Activated CD4-positive, alpha-beta T cell treated with anti-CD3 and anti-CD28 coated beads, Interleukin-2, amount 50 U/mL, for 24 hours (primary cell): ENCODE measurements around the gene TRMT1.
A peak's percentile ranks its signal among the peaks of the same experiment; 100 is the strongest.

Experiments used
- DNase-seq, 2 donors: peaks; one replicate each; pipeline ENCODE4 v3.0.0-alpha.2; 2020; ENCODE audit warnings: low read depth in 1 of 2, low spot score in 1 of 2

The TRMT1 gene

DNA sequence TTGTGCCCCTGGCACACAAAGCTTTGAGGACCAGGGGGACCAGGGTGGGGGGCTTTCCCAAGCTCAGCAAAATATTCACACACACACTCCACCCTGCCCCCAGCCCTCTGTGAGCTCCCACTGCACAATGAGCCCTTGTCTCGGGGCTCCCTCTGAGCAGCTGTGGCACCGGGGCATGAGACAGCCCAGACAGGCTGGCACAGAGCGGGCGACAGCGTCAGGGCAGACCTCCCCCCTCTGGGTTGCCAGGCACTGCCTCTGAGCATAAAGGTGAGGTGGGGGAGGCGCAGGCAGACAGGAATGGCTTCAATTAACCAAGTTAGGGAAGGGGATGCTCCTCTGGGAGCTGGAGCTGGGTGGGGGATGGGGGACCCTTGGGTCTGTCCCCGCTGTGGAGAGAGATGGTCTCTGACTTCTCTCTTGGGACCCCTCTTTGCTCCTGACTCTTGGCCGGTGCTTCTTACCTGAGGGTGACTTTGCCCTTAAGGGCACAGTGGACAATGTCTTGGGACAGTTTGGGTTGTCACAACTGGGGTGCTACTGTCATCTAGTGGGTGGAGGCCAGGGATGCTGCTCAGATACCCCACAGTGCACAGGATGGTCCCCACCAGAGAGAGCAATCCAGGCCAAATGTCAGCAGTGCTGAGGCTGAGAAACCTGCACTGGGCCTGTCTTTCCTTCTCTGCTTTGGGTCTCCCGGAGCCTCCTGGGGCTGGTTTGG is 44.2 kb downstream of the TRMT1 start:
- DNase-seq = no peak

DNA sequence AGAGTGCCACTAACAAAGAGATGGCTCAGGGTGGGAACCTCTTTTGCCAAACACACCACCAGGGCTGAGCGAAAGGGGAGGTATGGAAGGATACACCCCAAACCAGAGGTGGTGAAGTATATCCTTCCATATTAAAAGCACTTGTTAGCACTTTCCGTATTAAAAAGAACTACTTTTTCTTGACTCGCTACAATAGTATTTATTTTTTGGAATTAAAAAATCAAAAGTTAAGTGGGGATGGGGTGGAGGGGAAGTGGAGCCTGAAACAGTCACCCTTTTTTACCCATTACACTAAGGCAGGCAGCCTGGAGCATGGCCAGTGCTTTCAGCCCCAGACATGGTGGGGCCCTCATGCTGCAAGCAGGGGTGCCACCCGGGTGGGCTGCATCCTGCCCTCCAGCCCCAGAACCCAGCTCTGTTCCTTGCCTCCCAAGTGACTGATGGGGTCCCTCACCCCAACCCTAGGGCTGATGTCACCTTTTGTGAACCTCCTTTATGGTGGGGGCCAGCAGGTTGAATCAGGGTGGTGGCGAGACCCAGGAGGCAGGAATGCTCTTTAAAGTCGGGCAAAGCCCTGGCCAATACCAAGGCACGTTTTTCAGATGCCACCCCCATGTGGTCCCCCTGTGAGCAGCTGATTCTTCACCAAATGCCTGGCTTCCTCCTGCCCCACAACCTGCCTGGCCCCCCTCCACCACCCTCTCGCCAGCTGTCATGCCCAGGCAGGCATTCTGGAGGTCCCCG is 44.9 kb downstream of the TRMT1 start:
- no peak for DNase-seq

DNA sequence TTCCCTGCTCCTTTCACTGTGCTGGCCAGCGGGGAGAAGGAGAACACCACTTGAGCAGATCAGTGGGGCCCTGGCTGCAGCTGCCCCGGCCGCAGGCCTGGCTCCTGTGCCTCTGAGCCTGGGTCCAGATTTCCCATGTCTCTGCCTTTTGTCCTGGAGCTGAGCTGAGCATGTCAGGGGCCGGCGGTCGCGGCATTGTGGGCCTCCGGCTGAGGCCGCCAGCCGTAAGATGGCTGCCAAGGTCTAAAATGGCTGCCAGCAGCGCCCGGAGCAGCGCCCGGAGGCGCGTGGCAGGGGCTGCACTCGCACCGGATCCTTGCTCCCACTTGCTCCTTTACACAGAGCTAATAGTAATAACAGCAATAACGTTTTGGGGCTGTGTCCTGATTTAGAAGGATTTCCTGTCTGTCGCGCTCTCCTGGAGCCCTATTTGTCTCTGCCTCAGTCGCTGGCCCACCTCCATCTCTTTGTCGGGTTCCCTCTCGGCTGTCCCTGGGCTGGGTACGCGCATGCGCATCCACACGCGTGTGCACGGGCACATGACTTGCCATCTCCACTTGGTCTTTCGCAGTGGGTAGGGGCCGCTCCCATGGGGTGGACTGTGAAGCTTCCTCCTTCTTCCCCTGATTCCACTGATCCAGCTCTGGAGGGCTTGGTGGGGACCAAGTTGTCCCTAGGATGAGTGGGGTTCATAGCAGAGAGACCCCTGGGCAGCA is 46.0 kb downstream of the TRMT1 start:
- no peak for DNase-seq

DNA sequence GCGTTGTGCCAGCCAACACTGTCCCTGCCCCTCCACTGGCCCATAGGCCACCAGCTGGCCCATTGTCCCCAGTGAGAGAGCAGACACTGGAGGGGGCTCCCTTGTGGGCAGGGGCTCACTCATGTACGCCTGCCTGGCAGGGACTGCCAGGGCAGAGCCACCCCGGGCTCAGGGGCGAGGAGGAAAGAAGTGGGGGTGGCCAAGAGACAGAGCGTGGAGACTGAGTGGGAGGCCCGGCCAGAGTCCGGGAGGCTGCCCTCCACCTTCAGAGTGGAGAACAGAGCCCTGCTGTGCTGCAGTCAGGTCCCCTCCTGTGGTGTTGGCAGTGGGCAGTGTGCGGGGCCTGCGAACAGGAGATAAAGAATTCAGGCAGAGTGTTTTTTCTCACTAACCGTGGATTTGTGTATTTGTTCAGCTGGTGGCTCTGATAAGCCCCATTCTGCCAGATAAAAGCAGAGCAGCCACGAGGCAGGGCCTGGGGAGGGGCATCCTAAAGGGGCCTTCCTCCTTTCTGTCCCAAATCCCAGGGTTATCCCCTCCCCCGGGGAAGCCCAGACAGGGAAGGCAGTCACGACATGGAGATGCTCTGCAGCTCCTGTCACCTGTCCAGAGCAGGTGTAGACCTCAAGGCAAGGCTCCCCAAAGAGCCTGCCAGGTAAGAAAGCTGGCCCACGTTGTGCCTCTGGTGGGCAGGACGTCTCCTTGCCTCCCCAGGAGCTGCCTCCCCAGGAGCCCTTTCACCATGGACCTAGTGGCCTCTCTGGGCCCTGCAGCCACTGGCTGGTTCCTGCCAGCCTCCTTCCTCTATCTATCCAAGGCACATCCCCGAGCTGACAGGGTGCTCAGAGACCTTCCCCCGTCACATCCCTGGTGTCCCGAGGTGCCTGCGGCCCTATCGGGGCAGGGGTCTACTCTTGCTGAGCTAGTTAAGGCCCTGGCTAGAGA is 46.9 kb downstream of the TRMT1 start:
- no peak for DNase-seq

DNA sequence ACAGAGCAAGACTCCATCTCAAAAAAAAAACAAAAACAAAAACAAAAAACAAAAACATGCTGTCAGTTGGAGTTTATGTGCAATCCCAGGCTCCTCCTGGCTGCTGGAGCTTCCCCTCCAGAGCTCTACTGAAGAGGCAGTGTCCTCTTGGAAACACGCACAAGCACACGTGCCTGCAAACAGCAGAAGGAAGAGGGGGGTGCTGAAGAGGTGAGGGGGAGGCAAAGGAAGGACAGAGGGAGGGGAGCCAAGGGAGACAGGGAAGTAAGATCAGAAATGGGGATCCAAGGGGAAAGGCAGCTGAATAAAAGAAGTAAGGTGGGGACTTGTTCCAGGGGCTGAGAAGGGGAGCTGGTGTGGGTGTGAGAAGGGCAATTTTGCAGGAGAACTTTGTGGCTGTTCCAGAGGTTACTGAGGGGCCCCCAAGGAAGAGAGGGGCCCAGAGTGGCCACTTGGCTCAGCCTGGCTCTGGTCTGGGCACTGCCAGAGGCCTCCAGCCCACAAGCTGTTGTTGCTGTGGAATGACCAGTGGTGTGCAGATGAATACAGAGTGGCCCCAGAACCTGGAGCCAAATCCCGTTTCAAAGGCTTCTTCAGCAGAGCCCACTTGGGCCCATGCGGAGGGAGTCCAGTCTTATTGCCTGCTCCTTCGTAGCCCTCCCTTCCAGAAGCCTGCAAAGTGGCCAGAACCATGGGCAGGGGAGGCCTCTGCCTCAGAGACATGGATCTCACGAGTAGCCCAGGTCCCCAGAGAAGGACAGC is 48.3 kb downstream of the TRMT1 start:
- DNase-seq = no peak

DNA sequence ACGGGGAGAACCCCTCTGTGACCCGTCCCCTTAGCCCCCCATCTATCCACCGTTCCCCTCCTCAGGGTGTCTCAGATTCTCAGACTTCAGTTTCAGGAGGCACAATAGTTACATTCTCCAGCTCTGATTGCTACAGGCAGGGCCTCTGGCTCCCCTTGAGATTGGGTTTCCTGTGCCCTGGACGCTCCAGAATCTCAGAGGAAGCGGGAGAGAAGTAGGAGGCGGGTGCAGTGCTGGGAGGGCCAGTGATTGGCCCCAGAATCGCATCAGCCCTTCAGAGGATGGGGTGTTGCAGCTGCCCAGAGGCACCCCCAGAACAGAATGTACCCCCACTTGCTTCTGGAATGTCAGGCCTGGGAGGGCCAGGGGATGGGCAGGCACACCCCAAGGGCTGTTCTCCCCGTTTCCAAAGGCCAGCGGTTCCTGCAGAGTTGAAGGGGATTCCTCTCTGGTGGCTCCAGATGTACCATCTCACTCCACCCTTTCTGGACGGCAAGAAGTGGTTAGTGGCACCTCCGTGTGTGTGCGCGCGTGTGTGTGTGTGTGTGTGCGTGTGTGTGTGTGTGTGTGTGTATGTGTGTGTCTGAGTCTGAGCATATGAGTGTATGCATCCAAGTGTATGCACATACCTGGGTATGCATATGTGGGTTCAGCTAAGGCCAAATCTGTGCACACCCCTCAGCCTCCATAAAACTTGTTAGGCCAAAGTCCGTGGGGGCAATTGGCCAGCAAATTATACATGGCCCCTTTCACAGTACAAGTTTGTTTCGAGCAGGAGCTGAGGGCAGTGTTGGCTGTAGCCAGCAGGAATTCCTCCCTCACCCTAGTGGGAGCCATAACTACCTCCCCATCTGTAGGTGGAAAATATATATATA is 49.4 kb downstream of the TRMT1 start:
- DNase-seq = no peak

DNA sequence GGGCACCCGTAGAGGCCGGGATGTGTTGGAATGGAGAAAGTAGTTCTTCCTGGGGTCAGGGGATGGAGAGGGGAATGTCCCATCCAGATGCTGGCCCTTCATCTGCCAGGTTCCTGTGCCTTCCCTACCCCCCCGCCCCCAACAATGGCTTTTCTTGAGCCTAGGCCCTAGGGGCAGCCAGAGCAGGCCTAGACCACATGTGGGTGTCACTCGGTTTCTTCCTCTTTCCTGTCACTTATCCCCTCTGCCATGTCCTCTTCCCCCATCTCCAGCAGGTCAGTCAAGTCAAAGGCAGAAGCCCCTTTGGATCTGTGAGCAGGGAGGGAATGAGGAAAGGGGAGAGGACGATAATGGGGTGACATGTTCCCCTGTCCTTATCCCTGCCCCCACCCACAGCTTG is 50.3 kb downstream of the TRMT1 start:
- no peak for DNase-seq

DNA sequence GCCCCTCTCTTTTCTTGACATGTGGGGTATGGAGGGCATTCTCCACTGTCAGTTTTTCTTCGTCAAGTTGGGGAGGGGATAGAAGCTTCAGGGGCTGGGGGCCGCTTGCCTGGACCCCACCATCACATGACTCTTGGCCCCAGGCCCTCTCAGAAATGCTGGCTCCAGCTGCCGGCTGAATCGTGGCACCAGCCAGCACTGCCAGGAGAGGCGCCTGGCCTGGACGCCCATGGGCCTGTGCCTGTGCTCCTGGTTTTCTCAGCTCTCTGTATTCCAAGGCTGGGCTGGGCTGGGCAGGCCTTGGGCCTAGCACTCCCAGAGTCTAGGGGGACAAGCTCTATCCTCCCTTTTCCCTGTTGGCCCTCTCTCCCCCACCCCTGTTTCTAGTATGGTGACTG is 52.4 kb downstream of the TRMT1 start:
- no peak for DNase-seq

DNA sequence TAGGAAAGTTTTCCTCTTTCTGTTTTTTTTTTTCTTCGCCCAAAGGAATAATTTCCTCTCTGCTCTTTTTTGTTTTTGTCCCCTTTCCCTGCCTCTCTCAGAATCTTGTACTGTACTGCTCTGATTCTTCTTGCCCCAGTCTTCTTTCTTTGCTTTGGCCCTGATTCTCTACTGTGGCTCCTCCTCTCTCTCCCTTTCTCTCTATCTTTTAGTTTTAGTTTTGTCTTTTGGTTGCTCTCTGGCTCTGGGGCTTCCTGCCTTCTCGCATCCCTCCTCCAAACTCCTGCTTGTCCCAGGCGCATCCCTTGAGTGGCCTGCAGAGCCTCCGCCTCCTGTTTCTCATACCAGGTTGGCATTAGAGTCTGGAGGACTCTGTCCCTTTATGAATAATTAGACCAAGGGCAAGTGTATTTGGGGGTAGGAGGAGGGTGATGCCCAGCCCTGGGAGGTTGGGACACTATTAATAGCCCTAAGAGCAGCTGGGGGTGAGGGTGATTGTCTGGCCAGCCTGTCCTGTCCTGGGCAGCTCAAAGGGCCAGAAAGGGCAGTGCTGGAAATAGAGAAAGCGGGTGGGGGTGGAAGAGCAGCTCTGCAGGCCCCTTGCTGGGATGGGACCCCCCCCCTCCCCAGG is 53.0 kb downstream of the TRMT1 start:
- DNase-seq = no peak

DNA sequence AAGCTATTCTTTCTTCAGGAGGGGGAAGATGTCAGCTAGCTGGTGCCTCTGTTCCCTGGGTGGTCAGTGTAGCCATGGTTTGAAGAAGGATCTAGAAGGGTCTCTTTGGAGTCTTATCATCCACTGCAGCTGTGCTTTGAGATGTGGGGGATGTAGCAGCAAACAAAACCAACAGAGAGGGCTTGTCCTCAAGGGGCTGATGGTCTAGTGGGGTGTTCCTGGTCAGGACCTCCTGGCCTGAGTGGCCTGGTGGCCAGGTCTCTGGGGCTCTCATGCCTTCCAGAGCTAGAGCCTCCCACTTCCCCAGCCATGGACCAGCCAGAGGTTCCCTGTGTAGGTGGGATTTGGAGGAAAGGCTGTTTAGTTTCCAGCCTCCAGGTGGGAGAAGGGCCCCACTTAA is 54.2 kb downstream of the TRMT1 start:
- DNase-seq = no peak

DNA sequence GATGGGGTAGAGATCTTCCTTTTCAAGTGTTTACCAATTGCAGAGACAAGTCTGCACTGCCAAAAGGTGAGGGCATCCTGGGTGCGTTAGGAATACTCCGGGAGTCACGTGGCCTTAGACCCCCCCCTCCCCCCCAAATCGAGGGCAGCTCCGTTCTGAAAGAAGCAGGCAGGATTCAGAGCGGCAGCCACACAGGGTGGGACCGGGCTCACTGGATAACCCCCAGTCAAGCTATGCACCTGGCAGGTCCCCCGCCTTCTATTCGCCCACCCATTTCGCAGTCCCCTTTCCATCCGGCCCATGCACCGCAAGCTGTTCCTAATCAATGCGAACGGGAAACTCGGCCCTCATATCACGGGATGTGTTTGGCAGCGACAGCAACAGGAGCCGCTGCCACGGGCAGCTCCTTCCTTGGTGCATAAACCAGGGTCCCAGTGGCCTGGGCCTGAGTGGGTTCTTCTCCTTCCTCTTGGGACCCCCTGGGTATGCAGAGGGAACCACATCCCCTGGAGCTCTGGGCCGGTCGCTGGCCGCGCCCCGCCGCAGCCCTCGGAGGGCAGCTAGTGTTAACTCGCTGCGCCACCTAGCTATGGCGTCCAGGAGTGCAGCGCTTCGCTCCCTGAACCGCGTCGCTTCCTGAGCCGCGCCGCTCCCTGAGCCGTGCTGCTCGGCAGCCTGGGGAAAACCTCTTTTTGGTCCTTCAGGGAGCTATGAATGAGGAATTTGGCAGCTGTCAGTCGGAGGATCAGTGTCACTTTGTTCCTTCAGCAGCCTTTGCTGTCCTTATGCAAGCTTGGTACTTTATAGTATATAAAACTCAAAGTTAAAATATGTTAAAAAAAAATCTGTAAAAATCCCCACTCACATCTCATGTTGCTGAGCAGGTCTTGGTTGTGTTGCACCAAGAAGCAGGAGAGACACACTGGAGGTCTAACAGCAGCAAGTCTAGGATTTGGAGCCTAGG is 55.3 kb downstream of the TRMT1 start:
- peak; percentile 56 to 65 for DNase-seq

DNA sequence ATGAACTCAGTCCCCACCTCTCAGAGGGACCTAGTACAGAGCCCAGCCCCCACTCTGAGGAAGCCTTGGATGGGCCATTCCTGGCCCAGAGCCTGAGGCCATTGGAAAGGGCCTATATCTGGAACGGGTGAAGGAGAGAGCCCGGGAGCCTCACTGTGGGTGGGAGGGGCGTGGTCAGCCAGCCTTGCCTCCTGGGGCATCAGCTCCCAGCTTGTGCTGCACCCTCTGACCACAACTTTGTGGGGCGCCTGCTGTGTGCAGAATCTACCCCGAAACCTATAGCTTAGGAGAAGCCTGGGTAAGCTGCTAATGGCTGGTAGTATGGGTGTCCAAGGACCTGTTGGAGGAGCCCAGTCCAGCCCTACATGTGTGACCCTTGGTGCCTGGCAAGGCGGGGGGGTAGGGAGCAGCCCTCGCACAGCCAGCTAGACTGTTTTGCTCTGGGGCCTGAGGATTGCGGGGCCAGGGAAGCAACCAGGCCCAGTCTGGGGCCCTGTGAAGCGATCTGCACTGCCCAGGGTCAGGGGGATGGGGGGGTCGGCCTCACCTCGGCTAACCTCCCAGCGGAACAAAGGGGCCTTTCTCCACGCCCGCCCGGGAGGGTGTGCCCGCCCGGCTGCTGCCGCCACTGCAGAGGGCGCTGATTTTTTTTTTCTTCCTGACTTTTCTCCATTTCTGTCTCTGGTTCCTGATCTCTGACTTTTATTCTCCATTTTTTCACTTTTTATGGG is 56.1 kb downstream of the TRMT1 start:
- DNase-seq = no peak

DNA sequence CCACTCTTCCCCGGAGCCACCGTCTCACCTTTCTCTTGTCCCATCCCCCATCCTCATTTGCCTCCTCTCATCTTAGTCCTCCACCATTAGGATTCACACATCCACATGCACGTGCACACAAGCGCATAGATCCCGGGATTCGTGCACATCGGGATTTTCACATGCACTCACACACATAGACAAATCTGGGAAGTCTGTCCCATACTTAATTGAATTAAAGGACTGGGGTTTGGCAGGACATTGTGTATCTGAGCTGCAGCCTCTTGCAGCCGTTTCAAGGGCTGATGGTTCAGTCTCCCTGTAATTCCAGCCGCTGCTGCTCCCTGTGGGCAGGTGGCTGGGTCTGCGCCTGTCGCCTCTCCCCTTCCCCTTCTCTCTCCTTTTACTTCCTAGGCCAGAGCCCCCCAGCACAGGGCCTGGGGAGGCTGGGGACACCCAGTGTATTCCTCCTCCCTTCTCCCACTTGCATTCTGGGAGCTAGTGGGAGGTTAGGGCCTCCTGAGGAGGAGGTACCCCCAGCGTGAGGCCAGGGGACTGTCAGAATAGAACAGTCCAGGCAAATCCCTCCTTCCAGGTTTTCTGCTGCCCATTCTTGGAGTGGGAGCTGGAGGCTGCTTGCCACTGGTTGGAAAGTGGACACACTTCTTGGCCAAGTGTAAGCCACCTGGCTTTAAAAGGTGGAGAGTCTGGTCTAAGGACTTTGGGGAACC is 57.4 kb downstream of the TRMT1 start:
- DNase-seq = no peak

DNA sequence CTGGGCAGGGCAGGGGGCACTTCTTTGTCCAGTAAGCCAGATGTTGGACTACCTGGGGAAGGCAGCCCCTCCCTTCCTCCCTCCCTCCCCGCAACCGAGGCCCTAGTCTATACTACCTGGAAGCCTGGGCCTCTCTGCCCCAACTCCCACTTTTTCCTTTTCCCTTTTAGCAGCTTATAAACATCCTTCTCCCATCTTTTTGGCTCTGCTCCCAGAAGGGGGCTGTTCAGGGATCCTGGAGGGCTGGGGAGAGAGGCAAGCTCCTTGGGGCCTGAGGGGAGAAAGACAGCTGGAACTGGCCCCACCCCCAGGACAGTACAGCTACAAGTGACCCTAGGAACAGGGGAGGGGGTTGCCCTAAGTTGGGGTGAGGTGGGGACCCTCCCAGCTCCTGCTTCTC is 58.8 kb downstream of the TRMT1 start:
- DNase-seq = no peak

DNA sequence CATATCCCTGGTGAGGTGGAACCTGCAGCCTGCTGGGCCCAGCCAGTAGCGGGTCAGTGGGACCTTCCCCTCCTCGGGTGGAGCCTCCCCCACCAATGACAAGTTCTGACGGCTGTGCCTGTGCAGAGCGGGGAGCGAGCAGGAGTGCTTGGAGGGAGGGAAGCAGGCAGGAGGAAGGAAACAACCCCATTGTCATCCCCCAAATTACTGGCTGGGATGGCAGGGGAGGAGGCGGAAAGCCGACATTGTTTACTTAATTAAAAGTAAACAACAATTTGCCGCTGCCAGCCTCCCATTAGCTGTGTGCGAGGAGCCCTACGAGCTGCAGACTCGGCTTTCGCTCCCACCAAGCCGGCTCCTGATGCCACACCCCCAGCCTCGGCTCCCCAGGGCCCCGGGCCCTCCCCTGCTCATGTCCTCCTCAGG is 59.4 kb downstream of the TRMT1 start:
- DNase-seq = no peak

DNA sequence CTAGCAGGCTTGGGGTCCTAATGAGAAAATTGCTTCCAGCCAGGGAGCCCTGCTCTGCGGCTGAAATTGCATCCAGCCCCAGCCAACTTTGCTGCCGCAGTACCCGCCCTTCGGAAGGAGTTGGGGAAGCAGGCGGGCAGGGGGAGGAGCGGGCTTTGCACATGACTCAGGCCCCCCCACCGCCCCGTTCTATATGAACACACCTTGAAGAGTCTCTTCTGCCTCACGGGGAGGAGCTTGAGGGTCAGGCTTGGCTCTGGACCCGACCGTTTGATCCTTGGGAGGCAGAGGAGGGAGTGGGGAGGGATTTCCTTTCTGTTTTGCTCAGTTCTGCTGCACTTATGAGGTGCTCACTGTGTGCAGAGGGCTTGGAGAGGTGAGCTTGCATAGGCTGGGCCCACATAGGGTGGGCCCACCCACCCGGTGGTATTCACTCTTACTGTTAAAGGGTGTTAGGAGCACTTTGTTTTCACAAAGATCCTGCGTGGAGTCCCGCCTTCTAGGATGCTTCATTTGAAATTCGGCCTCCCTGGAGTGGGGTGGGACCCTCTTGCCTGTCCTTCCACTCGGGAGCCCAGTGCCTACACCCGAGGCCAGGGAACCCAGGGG is 60.4 kb downstream of the TRMT1 start:
- no peak for DNase-seq
